T-cell (primary cell): Measurements from ENCODE around the gene GREM1. TPM values are rescaled to one million over a fixed set of nuclear protein-coding genes. Genes with fewer than 3 reads are reported as not detected.

Experiments
- ATAC-seq, 4 experiments: fragments of 200-7000 bp in 3 of 4; fragments of 150-1000 bp in 1 of 4; cut with Tn5 transposase; replicated peaks in 1 of 4; 1 replicate in 3 of 4; 2 replicates in 1 of 4; pipeline ENCODE4 v1.10.0; 2021; ENCODE audit warnings: moderate library complexity in 3 of 4, mild to moderate bottlenecking in 2 of 4, moderate number of reproducible peaks in 1 of 4
- CTCF ChIA-PET, 2 donors: fragments of 300-600 bp; sonication (Branson Sonifier 250); formaldehyde crosslinking; loops; one replicate each; lab custom pipeline; 2022; ENCODE audit warnings: antibody characterized with exemption in 2 of 2; lab: Charles Lee
- POLR2A ChIA-PET, 2 donors: fragments of 300-600 bp; sonication (Branson Sonifier 250); formaldehyde crosslinking; loops; one replicate each; lab custom pipeline; 2022; ENCODE audit warnings: antibody characterized with exemption in 2 of 2; lab: Charles Lee
- DNase-seq, 35 experiments: peaks; one replicate each; pipeline versions ENCODE4 v3.0.0 to v3.0.0-alpha.2; 2013 to 2023
- H3K27ac ChIP-seq: one replicate; pipeline ENCODE4 v1.5.1; 2013; ENCODE audit warnings: low read length
- H3K27me3 ChIP-seq, 2 experiments: replicated peaks in 1 of 2; 1 replicate in 1 of 2; 2 replicates in 1 of 2; pipeline versions ENCODE4 v1.6.1 to v1.7.0; 2013; ENCODE audit warnings: low read length in 1 of 2, mixed read lengths in 1 of 2; ENCODE audit not compliant: control insufficient read depth in 2 of 2, insufficient read depth in 2 of 2; ENCODE audit errors: extremely low read depth in 1 of 2
- H3K36me3 ChIP-seq, 2 donors: 1 replicate in 1 of 2; 2 replicates in 1 of 2; pipeline versions ENCODE4 v1.6.1 to v1.7.0; 2013; ENCODE audit warnings: low read length in 1 of 2; ENCODE audit not compliant: control insufficient read depth in 2 of 2, insufficient read depth in 1 of 2; ENCODE audit errors: extremely low read depth in 1 of 2
- H3K4me1 ChIP-seq, 2 experiments: 1 replicate in 1 of 2; 2 replicates in 1 of 2; pipeline versions ENCODE4 v1.6.1 to v1.7.0; 2013; ENCODE audit warnings: low read length in 2 of 2, mixed read lengths in 1 of 2; ENCODE audit not compliant: insufficient read depth in 2 of 2, control insufficient read depth in 1 of 2; ENCODE audit errors: extremely low read depth in 1 of 2
- H3K4me3 ChIP-seq, 2 donors: 1 replicate in 1 of 2; 2 replicates in 1 of 2; pipeline versions ENCODE4 v1.5.1 to v1.7.0; 2013; ENCODE audit warnings: mild to moderate bottlenecking in 2 of 2, low read length in 1 of 2, moderate library complexity in 1 of 2; ENCODE audit not compliant: control insufficient read depth in 1 of 2; ENCODE audit errors: extremely low read depth in 1 of 2
- H3K9me3 ChIP-seq: 2 replicates; pipeline ENCODE4 v1.7.0; 2013
- H3K27ac Mint-ChIP-seq, 2 donors: one replicate each; pipeline ENCODE4 v1.8.0; 2020 to 2021; ENCODE audit warnings: mild to moderate bottlenecking in 2 of 2, mixed read lengths in 2 of 2
- H3K27me3 Mint-ChIP-seq, 2 donors: one replicate each; pipeline ENCODE4 v1.8.0; 2021 to 2022; ENCODE audit warnings: mixed read lengths in 2 of 2
- H3K36me3 Mint-ChIP-seq: one replicate; pipeline ENCODE4 v1.8.0; 2021; ENCODE audit warnings: mixed read lengths
- H3K4me1 Mint-ChIP-seq, 3 donors: one replicate each; pipeline ENCODE4 v1.8.0; 2020 to 2022; ENCODE audit warnings: mixed read lengths in 3 of 3, mild to moderate bottlenecking in 1 of 3
- H3K4me3 Mint-ChIP-seq, 3 donors: one replicate each; pipeline ENCODE4 v1.8.0; 2020 to 2022; ENCODE audit warnings: mild to moderate bottlenecking in 3 of 3, mixed read lengths in 3 of 3, moderate library complexity in 3 of 3
- H3K9me3 Mint-ChIP-seq, 3 donors: one replicate each; pipeline ENCODE4 v1.8.0; 2020 to 2022; ENCODE audit warnings: mixed read lengths in 3 of 3
- WGBS: methylation state at CpG from one replicate; pipeline ENCODE4 v1.1.5; 2013; ENCODE audit warnings: missing lambda C conversion rate; ENCODE audit not compliant: insufficient coverage; 5-methylcytosine and 5-hydroxymethylcytosine counted together
- total RNA-seq, 35 experiments: library from RNA in 6 of 35; stranded (reverse) in 6 of 35; fragments of 120-200 nt in 1 of 35; gene quantifications; one replicate each; pipeline versions ENCODE4 v1.2.1 to v1.2.4 and lab custom pipeline; 2013 to 2026

The GREM1 gene
- total RNA-seq, 5 donors from 2014 or later (not counting 1 experiment from before 2014, with no cell fraction given): 0.60 to 1.0 (median 0.64) TPM; not detected in 2

DNA sequence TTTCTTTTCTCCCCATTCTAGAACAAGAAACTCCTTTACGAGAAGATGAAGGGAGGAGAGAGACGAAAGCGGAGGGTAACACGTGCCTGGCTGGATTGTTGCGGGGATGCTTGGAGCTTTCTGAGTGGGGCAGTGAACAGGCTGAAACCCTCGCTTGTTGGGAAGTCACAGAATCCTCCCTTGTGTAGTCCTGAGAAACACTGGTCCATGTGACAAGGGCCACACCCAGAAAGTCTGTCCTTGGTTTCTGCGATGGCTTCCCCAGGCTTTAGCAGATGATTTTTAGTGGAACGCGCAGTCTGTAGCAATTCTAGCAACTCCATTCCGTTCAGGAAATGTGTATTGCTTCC lies 26.1 kb upstream of the GREM1 start:
- no peak overlapping the region for H3K27ac Mint-ChIP-seq
- H3K4me1 Mint-ChIP-seq: no peaks in the 10 kb centered on the region
- peaks cover 0 to 2% of the 10 kb centered on the region in 2 donors for H3K27me3 Mint-ChIP-seq
- WGBS: 92% methylated on average over 10 of the region's 10 CpGs
- POLR2A ChIA-PET: no interaction called here
- no peaks in the 10 kb centered on the region for H3K9me3 Mint-ChIP-seq
- H3K4me3 Mint-ChIP-seq: no peak overlapping the region
- no peaks in the 10 kb centered on the region for H3K4me1 ChIP-seq
- H3K36me3 ChIP-seq: no peaks in the 10 kb centered on the region
- no peak for DNase-seq
- H3K27me3 ChIP-seq: peaks cover 0 to 4% of the 10 kb centered on the region in 2 experiments
- no peak for ATAC-seq
- no peak overlapping the region for H3K4me3 ChIP-seq
- CTCF ChIA-PET: no interaction called here
- H3K27ac ChIP-seq: no peak overlapping the region
- H3K9me3 ChIP-seq: no peaks in the 10 kb centered on the region
- no peaks in the 10 kb centered on the region for H3K36me3 Mint-ChIP-seq

DNA sequence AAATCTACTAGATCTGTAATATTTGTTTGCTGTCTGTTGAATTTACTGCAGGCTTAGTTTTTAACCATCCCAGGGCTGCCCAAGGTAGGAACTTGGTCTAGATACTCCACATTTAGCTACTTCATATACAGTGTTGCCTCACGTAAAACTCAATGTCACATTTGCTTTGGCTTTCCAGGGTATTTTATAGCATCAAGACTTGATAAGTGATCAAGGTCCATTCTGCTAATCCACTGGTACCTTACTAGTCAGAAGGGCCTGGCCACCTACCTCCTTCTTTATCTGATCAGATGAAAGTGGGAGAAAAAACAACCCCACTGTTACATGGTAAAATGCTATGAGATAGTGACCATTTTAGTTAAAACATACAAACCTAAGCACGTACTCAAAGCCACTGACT lies 25.5 kb upstream of the GREM1 start:
- Histone ChIP-seq H3K27me3 (peaks cover 0 to 4% of the 10 kb centered on the region in 2 experiments), H3K9me3 (no peaks in the 10 kb centered on the region), H3K4me3 (no peak overlapping the region), H3K4me1 (no peaks in the 10 kb centered on the region), H3K36me3 (no peaks in the 10 kb centered on the region), H3K27ac (no peak overlapping the region)
- no peak for DNase-seq
- Mint-ChIP-seq H3K36me3 (no peaks in the 10 kb centered on the region), H3K4me1 (no peaks in the 10 kb centered on the region), H3K4me3 (no peak overlapping the region), H3K9me3 (no peaks in the 10 kb centered on the region), H3K27ac (no peak overlapping the region), H3K27me3 (peaks cover 0 to 2% of the 10 kb centered on the region in 2 donors)
- ChIA-PET POLR2A (no interaction called here), CTCF (no interaction called here)
- ATAC-seq: no peak
- no CpG with 5 or more reads among the region's 2 CpGs for WGBS

DNA sequence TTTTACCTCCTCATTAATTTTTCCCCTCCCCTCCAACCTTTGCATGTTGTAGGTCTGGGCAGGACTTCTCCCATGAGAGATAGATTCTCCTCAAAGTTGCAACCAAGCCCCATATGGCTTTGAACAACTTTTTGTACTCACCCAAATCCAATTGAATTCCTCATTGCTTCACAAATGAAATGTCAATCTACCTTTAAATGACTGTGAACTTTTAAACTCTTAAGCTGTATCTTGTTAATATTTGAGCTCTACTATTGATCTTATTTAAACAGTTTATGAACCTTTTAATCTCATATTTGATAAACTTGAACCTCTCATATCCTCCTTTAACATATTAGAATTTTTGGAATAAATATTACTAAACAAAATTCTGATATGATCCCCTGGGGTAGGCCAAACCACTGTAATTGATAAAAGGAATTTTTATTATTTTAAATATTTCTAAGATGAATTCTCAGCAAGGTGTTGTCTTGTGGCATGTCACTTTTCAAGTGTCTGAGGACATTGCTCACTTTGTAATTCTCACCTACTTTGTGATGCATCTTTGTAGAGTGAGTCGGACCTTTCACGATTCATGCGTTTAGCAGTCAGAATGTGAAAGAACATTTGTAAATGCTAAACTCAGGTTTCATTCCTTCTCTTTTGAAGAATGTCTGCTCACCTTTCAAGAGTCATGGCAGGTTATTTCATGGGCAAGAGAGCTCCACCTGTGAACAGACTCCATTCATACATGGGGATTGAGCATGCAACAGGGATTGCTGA lies 23.4 kb upstream of the GREM1 start:
- CTCF ChIA-PET: interaction anchor here in 1 of 2 donors (0.7 kb wide), 1 partner anchor 13 kb away, joined by 7 read pairs; no protein-coding TSS in a partner anchor

DNA sequence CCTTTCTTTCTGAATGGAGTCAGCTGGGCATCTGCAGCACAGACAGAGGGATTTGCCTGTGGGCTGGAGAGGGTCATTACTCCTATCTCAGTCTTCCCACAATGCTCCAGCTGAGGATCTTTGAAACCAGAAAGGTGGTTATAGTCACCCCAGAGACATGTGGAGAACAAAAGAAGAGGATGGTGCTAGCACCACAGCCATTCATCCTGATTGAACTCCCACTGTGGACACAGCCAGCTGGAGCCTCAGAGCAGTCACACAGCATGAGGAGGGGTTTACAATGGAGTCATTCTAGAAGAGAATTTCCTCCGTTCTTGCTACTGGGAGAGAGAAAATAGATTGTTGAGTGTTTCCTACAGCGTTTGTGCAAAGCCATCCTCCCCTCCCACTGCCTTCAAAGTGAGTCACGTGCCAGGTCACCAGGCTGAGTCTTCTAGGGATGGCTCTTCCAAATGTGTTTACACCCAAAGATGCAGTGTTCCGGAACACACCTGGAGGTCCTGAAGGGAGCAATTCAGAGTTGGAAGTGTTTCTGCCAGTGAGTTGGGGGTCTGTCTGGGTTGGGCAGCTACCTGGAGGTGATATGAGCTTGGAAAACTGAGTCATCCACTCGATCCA lies 18.9 kb upstream of the GREM1 start:
- ChIA-PET POLR2A (no interaction called here), CTCF (no interaction called here)
- WGBS: 94% methylated on average over 2 of the region's 5 CpGs
- Mint-ChIP-seq H3K27me3 (peaks cover 20 to 22% of the 10 kb centered on the region in 2 donors), H3K9me3 (no peaks in the 10 kb centered on the region), H3K27ac (no peak overlapping the region), H3K36me3 (no peaks in the 10 kb centered on the region), H3K4me1 (no peaks in the 10 kb centered on the region), H3K4me3 (no peak overlapping the region)
- H3K9me3 ChIP-seq: no peaks in the 10 kb centered on the region
- no peaks in the 10 kb centered on the region for H3K4me1 ChIP-seq
- no peaks in the 10 kb centered on the region for H3K36me3 ChIP-seq
- peaks cover 0 to 7% of the 10 kb centered on the region in 2 experiments for H3K27me3 ChIP-seq
- ATAC-seq (no peak), DNase-seq (no peak)
- no peak overlapping the region for H3K27ac ChIP-seq
- no peak overlapping the region for H3K4me3 ChIP-seq

More for the DNA sequence above, 23.4 kb upstream of the GREM1 start:
- DNase-seq (no peak), ATAC-seq (no peak)
- Histone ChIP-seq H3K9me3 (no peaks in the 10 kb centered on the region), H3K4me1 (no peaks in the 10 kb centered on the region), H3K27ac (no peak overlapping the region), H3K4me3 (no peak overlapping the region), H3K36me3 (no peaks in the 10 kb centered on the region), H3K27me3 (peaks cover 0 to 8% of the 10 kb centered on the region in 2 experiments)
- H3K36me3 Mint-ChIP-seq: no peaks in the 10 kb centered on the region
- no peaks in the 10 kb centered on the region for H3K9me3 Mint-ChIP-seq
- POLR2A ChIA-PET: no interaction called here
- H3K27ac Mint-ChIP-seq: no peak overlapping the region
- H3K27me3 Mint-ChIP-seq: peaks cover 11 to 13% of the 10 kb centered on the region in 2 donors
- WGBS: no CpG with 5 or more reads among the region's 3 CpGs
- no peak overlapping the region for H3K4me3 Mint-ChIP-seq
- no peaks in the 10 kb centered on the region for H3K4me1 Mint-ChIP-seq

DNA sequence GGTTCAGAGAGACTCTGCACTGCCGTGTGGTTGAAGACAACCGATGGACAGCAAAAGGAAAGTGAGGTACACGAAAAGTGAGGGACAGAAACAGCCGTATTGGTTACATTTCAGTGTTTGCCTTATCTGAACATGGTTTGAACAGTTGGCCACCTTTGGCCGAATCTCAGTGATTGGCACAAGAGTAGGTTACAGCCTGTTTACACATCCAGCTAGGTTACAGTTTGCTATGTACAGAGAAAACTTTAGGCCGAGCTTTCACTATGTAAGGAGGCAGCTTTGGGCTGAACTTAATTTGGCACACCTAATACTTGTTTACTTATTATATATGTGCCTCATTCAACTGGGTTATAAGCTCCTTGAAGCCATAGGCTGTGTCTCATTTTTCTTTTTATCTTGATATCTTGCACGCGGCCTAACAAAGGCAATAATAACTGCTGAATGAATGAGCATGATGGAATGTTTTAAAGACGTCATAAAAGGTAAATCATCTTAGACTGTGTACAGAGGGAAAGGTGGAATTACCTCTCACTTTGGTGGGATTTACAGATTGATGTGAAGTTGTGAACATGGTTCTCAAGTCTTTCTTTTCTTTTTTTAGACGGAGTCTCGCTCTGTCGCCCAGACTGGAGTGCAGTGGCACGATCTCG lies 17.2 kb upstream of the GREM1 start:
- no peak overlapping the region for H3K27ac Mint-ChIP-seq
- no peaks in the 10 kb centered on the region for H3K9me3 ChIP-seq
- no peaks in the 10 kb centered on the region for H3K9me3 Mint-ChIP-seq
- H3K36me3 Mint-ChIP-seq: no peaks in the 10 kb centered on the region
- H3K27ac ChIP-seq: no peak overlapping the region
- ChIA-PET POLR2A (no interaction called here), CTCF (no interaction called here)
- H3K4me3 Mint-ChIP-seq: no peak overlapping the region
- DNase-seq (no peak), ATAC-seq (no peak)
- H3K27me3 ChIP-seq: peaks cover 0 to 7% of the 10 kb centered on the region in 2 experiments
- no peaks in the 10 kb centered on the region for H3K36me3 ChIP-seq
- H3K4me1 ChIP-seq: no peaks in the 10 kb centered on the region
- WGBS: 62% methylated on average over 5 of the region's 14 CpGs
- no peaks in the 10 kb centered on the region for H3K4me1 Mint-ChIP-seq
- peaks cover 22 to 23% of the 10 kb centered on the region in 2 donors for H3K27me3 Mint-ChIP-seq
- no peak overlapping the region for H3K4me3 ChIP-seq

DNA sequence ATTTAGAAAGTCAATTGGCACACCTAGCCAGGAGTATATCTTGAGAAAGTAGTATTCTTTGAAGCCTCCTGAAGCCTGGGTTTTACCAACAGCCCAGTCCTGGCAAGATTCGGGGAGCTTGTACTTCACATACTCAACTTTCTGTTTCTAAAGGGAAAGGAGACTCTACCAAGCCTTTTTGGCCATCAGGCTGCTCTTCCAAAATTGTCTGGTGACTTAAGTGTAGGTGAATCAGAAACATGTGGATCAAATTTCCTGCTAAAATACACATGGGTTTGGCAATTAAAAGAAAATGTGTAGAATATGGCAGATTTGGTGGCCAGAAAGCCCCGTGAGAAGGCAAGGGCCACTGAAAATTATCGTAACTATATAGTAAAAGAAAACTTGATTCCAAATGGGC lies 15.9 kb upstream of the GREM1 start:
- H3K27me3 Mint-ChIP-seq: peaks cover 22 to 23% of the 10 kb centered on the region in 2 donors
- Histone ChIP-seq H3K4me1 (no peaks in the 10 kb centered on the region), H3K27me3 (peaks cover 0 to 7% of the 10 kb centered on the region in 2 experiments), H3K4me3 (no peak overlapping the region), H3K9me3 (no peaks in the 10 kb centered on the region), H3K27ac (no peak overlapping the region), H3K36me3 (no peaks in the 10 kb centered on the region)
- H3K4me3 Mint-ChIP-seq: no peak overlapping the region
- ChIA-PET POLR2A (no interaction called here), CTCF (no interaction called here)
- DNase-seq: no peak
- no CpG with 5 or more reads among the region's 3 CpGs for WGBS
- no peaks in the 10 kb centered on the region for H3K4me1 Mint-ChIP-seq
- no peak for ATAC-seq
- no peaks in the 10 kb centered on the region for H3K9me3 Mint-ChIP-seq
- no peaks in the 10 kb centered on the region for H3K36me3 Mint-ChIP-seq
- no peak overlapping the region for H3K27ac Mint-ChIP-seq
